ENCODE results near the gene BMP8B.
"Not testable (repeated sequence)": the region's sequence is repeated elsewhere in the genome, so short reads cannot be mapped to it uniquely, and the experiment has no call there.

The BMP8B gene, protein sequence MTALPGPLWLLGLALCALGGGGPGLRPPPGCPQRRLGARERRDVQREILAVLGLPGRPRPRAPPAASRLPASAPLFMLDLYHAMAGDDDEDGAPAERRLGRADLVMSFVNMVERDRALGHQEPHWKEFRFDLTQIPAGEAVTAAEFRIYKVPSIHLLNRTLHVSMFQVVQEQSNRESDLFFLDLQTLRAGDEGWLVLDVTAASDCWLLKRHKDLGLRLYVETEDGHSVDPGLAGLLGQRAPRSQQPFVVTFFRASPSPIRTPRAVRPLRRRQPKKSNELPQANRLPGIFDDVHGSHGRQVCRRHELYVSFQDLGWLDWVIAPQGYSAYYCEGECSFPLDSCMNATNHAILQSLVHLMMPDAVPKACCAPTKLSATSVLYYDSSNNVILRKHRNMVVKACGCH

DNA sequence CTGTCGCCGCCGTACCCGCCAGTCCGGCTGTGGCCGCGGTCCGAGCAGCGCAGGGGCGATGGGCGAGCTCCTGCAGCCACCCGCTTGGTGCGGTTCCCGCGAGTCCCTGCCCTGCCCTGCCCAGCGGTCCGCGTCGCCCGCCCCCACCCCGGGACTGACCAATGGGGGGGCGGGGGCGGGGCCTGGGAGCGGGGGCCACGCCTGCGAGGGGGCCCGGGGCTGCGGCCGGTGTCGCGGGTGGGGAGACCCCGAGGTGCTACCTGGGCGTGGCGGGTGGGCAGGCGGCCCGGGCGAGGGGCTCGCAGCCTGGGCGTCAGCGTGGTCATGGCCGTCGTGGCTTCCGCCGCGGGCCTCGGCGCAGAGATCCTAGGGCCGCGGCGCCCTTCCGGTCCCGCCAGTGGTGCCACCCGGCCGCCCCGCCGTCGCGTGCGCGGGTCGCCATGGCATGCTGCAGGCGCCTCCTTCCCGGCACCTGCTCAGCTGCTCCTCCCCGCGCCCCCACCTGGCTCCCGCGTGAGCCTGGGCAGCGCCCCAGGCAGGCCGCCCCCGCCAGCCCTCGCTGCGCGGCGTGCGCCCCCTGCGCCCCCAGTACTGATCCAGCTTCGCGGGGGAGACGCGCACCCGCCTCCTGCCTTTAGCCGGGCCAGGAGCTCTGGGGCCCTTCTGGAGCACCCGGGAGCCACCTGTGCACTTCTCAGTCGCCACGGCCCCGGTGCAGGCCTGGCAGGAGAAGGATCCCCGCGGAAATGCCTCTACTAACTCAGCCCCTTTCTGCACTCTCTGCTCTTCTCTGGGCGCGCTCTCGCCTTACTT, at the start of gene BMP8B:
BMP8B (minus strand) TSS at position 108 of the 813 bp plus-strand sequence. CDS start 380 bp downstream, outside the sequence.
- DNase-seq = peak; percentile 66

DNA sequence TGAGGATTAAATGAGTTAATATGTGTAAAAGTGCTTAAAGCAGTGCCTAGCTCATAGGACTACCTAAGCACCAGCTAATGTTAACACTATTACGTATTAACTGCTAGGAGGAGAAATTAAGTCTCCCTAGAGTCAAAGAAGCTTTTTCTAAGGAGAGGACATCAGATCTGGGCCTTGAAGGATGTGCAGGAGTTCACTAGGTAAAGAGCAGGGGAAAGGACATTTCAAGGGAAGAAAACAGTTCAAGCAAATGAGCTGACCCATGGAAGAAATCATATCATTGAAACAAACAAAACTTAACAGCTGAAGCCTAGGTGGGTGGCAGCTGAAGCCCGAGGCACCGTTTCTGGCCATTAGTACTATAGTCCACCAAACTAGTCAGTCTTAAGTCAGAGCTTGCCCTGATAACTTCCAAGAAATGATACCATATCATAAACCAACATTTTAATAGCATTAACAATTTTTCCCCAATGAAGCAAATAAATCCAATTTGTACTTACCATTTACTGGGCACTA, 48.0 kb upstream of the BMP8B start:
- DNase-seq = no peak

DNA sequence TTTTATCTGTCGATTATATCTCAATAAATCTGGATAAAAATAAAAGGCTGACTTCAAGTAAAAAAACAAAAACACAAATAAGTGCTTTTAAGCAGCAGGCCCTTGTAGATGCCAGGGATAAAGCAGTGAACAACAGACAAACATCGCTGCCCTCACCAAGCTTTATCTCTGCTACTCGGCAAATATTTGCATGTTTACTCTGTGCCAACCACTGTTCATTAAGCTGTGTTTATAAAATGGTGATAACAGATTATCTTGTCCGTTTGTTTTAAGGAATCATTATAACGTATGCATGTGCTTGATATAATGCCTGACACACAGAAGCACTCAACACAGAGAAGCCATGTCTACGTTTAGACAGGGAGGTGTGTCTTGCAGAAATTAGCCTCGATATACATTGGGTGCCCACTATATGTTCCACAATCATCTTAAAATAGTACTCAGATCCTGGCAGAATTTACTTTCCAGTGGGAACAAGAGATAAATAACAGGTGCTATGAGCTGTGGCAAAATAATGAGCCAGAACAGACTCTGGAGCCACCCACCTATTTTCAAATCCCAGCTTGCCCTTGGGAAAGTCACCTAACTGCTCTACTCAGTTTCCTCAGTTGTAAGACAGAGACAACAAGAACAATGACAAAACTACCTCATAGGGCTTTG, 47.4 kb upstream of the BMP8B start:
- DNase-seq = no peak

DNA sequence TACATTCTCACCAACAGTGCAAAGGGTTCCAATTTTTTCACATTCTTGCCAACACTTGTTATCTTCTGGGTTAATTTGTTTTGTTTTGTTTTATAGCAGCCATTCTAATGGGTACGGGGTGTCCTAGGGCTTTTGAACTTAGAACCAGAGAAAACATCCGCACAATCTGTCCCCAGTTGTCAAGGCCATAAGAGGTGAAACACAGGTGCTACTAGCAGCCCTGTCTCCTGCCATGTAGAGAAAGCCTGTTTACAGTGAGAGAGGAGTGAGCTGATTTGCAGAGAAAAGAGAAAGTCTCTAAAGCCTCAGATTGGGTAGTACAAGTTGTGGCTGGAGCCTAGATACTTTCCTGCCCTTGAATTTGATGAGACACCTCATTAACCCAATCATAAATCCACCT, 46.4 kb upstream of the BMP8B start:
- DNase-seq = no peak

DNA sequence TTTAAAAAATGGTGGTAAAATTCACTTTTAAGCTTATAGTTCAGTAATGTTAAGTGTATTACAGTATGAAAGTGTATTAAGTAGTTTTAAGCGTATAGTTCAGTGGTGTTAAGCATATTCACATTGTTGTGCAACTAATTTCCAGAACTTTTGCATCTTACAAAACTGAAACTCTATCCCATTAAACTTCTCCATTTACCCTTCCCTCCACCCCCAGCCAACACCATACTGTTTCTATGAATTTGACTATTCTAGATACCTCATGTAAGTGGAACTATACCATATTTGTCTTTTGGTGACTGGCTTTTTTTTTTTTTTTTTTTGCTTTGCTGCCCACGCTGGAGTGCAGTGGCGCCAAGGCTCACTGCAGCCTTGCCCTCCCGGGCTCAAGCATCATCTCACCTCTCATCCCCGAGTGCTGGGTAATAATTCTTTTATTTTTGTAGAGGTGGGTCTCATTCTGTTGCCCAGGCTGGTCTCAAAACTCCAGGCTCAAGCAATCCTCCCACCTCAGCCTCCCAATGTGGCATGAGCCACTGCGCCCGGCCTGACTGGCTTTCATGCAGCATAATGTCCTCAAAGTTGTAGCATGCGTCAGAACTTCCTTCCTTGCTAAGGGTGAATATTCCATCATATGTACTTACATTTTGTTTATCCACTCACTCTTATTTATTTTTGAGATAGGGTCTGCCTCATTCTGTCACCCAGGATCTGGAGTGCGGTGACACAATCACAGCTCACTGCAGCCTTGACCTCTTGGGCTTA, 45.1 kb upstream of the BMP8B start:
- DNase-seq = no peak

DNA sequence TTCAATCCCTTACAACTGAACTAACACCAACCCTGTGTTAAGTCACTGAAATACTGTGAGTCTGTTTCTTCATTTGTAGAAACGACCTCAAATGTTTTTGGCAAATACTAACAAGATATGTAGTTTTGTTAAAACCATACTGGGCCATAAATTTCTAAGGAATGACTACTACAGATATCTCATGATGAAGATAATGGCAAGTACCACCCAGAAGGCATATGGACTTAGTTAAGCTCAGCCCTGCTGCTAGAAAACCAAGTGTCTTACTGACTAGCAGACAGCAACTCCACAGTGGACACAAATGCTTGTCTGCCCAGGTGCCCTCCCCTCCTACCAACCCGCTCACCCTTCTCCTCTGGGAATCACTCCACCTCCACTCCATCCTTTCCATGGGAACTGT, 44.5 kb upstream of the BMP8B start:
- no peak for DNase-seq

DNA sequence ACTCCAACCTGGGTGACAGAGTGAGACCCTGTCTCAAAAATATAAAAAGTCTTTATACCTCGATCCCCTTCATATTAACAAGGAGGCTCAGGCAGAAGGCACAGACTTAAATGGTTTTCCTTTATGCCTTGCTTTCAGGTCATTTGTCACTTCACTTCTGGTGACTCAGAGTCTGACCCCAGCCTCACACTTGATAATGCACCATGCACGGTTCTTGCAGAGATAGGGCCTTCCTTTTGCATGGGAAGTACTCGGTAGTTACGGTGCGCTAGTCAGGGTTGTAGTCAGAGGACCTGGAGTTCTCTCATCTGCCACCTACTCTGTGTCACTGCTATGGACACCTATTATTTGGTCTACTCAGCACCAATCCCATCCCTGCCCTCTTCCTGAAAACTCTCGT, 43.6 kb upstream of the BMP8B start:
- DNase-seq = no peak

DNA sequence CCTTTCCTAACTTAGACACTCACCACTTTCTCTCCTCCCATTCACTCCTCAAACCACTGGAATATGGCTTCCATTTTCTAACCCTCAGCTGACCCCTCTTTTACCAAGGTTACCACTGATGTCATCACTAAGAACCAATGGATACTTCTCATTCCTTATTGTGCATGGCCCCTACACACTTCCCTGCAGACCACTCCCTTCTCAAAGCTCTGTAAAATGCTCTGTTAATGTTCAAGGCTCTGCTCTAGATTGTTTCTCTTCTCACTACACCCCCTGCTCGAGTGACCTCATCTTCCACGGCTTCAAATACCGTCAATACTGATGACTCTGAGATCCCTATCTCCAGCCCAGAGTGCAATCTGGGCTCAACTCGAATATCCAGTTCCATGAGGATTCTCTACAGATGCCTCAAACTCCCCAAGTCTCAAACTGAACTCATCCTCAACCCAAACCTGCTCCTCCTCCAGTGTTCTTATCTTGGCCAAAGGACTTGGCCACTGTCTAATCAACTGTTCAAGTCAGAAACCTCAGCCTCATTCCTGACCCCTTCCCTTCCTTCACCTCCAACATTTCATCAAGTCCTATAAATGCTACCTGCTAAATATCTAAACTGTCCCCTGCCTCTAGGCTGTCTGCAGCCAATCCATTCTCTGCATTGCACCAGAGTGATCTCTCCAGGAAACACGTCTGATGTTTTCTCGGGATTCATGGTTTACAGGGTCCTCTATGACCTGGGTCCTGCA, 41.3 kb upstream of the BMP8B start:
- no peak for DNase-seq

DNA sequence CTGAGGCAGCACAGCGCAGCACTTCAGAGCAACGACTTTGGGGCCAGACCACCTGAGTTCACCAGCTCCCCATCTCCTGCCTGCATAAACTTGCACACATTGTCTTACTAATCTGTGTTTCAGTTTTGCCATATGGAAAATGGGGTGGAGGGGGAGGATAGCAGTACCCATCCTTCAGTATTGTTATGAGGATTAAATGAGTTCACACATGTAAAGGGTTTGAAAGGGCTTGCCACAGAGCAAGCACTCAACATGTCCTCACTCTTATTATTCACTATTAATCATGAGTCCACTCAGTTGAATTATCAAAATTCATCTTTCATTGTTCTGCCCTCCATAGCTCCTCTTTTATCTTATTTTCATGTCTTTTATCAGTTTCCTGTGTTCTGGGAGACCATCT, 40.1 kb upstream of the BMP8B start:
- no peak for DNase-seq

DNA sequence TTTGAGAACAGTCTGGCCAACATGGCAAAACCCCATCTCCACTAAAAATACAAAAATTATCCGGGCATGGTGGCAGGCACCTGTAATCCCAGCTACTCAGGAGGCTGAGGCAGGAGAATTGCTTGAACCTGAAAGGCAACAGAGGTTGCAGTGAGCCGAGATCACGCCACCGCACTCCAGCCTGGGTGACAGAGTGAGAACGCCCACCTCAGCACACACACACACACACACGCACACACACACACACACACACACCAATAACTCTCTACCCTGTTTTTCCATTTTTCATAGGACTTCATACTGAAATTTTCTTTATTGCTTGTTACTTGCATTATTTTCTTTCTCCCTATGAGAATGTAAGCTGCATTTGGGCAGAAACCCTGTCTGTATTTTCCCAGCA, 39.6 kb upstream of the BMP8B start:
- not testable (repeated sequence) for DNase-seq

DNA sequence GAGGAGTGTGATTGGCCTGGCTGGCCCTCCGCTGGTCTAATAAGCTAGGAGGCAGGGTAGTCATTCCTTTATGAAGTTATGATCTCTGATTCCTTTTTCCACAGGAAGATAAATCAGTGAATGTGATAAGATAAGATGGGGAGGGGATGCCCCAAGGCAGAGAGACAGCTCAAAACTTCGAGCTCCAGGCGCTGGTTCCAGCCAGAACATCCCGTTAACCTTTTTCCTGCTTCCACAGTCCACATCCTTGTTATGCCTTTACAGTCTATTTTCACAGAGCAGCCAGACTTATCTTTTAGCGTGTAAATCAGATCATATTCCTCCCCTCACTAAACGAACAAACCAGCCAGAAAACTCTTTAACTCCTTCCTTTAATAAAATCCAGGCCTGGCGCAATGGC, 38.5 kb upstream of the BMP8B start:
- DNase-seq = no peak

DNA sequence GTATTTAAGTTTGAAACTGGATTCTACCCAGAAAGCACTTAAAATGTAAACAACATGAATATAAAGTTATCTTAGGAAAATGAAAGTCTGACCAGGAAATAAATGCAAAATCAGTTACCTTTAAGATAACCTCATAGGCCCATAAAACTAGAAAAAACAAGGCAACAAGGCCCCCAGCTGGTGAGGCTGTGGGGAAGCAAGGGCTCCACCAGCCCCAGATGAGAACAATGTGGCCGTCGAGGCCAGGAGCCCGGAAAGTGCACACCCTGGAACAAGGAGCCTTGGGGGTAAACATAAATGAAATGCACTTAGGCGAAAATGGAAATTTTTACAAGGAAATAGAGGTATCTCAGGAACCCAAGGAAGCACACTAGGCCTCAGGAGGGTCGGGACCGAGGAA, 37.9 kb upstream of the BMP8B start:
- DNase-seq = no peak

DNA sequence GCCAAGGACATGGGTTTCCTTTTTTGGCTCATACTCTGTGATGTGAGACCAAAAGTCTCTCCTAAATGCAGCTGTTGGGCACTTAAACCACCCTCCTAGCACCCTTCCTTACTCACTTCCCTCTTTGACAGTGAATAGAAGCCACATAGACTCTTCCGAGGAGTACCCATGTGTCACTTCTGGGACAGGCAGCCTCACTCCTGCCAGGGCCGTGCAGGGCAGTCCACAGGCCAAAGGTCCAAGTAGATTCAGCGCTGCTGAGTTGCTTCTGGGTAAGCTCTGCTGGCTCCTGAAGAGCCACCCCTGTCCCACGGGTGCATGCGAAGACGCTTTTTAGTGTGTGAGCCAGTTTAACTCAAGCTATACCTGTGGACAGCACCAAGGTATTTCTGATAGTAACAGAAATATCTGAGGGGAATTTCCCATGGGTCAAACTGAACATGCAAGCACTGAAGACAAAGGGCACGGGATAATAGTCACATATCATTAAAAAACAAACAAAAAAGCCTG, 36.8 kb upstream of the BMP8B start:
- DNase-seq = no peak

DNA sequence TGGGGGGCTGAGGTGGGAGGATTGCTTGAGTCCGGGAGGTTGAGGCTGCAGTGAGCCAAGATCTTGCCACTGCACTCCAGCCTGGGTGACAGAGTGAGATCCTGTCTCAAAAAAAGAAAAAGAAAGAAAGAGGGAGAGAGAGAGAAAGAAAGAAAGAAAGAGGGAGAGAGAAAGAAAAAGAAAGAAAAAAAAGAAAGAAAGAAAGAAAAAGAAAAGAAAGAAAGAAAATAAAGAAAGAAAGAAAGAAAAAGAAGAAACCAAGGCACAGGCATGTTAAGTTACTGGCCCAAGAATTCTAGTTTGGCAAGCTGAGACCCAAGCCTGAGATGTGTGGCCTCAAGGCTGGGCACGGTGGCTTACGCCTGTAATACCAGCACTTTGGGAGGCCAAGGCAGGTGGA, 34.8 kb upstream of the BMP8B start:
- DNase-seq = not testable (repeated sequence)

DNA sequence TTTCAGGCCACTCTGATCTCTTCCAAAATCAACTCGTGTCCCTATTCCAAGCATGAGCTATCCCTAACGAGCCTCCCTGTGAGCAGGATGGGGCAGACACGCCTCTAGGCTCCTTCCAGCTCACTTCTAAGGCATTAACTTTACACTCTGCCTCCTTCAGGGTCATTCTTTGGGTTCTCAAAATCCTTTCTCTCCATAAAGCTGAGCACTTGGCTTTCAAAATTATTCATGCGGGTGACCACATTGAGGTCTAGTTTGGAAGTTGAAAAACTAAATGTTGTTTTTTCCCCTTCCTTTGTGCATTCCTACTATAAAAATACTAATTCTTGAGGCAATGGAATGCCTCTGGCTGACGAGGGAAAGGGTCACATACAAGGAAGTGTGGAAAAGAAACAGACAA, 33.5 kb upstream of the BMP8B start:
- DNase-seq = no peak

DNA sequence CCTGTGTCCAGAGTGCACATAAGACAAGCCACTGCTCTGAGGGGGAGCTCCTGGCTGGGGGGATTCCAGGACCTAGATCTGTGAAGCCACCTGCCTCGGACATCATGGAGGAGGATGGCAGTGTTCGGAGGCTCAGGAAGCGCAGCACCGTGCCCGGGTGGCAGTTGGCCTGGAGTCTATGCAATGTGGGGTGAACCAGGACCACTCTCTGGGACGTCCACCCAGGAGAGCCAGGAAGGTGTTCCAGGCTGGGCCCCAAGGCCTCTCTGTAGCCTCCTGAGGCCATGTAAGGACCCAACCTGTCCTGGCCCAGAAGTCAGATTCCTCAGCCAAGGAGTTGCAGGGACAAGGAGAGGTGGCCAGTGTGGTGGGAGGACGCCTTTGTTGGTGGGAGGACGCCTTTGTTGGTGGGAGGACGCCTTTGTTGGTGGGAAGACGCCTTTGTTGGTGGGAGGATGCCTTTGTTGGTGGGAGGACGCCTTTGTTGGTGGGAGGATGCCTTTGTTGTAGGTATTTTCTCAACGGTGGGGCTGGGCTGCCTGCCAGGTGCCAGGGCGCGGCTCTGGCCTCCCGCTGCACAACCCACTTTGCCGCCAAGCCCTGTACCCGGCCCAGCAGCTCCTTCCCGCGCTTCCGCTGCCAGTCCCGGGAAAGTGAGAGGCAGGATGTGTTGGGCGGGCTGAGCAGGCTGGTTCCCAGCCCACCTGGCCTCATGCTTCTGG, 30.6 kb upstream of the BMP8B start:
- DNase-seq = no peak

DNA sequence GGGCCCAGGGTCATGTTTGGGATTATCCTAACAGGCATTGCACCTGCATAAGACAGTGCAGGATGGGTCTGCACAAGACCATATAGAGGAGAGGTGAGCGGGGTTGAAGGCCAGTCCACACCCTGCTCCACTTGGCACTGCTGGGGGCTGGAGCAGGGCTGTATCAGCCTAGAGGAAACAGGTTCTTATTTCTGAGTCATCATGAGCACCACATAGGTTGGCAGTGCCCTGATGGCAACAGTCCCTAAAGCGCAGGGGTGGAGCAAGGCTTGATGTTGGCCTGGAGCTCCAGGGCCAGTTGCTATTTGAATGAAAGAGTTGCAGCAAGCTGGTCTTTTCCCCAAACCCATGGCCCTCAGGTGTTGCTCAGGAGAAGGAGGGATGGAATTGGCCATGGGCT, 29.8 kb upstream of the BMP8B start:
- no peak for DNase-seq

DNA sequence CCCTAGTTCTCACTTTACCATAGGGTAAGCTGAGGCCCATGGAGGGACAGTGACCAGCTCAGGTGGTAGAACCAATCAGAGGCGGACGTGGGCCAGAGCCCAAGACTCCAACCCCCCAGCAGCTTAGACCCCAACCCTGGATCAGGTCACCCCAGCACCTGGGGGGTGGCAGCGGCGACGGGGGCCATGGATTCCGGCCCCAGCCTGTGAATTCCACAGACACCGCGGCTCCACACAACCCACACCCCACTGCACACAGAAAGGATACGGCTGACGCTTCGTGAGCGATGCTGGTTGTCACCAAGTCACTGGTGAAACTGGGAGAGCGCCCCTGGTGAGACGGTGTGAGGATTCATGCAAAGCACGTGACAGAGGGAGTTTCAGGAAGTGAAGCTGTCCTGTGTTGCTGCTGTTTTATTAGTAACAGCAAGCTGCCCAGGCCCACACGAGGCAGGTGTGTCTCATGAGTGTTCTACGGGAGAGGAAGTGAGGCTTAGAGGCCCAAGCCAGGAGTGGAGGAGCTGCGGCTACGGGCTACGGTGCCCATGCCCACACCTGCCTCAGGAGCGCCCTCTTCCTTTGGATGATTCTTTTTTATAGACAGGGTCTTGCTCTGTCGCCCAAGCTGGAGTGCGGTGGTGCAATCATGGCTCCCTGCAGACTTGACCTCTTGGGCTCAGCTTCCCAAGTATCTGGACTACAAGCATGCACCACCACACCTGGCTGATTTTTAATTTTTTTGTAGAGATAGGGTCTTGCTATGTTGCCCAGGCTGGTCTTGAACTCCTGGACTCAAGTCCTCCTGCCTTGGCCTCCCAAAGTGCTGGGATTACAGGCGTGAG, 28.6 kb upstream of the BMP8B start:
- peak; percentile 49 for DNase-seq

DNA sequence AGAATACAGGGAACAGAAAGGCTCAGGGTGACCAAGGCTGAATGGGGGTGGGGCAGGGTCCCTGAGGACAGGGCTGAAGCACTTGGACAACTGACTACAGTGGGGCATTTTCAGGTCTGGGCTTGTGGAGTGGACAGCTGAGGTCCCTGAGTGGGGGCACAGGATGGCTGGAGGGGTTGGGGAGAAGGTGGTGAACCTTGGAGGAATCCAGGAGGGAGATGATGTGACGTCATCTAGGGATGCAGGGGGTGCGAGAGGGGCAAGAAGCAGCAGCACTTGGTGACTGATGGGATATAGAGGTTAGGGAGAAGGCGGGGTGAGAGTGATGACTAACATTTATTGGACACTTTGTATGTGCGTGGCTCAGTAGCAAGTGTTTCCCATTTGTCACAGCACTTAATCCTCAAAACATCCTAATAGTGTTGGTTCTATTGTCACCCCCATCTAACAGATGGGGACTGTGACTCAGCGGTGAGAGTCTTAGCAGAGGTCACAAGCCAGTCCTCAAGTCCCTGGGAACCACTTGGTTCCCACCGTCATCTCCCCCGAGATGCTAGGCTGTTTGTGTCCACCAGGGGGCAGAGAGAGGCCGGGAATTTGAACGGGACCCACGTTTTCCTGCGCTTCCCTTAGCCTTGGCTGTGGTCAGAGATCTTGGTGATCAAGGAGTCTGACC, 27.9 kb upstream of the BMP8B start:
- peak; percentile 47 for DNase-seq
